Mesendoderm (in vitro differentiated cells): ENCODE measurements around the gene PISD.
A peak's percentile ranks its signal among the peaks of the same experiment; 100 is the strongest.
"Not testable (repeated sequence)": the region's sequence is repeated elsewhere in the genome, so short reads cannot be mapped to it uniquely, and the experiment has no call there.

Source experiments
- DNase-seq: peaks from one replicate; pipeline ENCODE4 v3.0.0; 2013
- H2AK5ac ChIP-seq: 2 replicates; pipeline ENCODE4 v1.6.1; 2013; ENCODE audit warnings: low read length, inconsistent platforms
- H2BK120ac ChIP-seq: 2 replicates; pipeline ENCODE4 v1.6.1; 2013; ENCODE audit warnings: low read depth, mild to moderate bottlenecking, low read length, moderate library complexity, mixed read lengths
- H2BK15ac ChIP-seq: replicated peaks from 2 replicates; pipeline ENCODE4 v1.6.1; 2013; ENCODE audit warnings: low read depth, mild to moderate bottlenecking, moderate library complexity
- H2BK5ac ChIP-seq: 2 replicates; pipeline ENCODE4 v1.6.1; 2013; ENCODE audit warnings: low read length, inconsistent platforms
- H3K18ac ChIP-seq: 2 replicates; pipeline ENCODE4 v1.6.1; 2013; ENCODE audit warnings: mild to moderate bottlenecking, low read length, mixed read lengths
- H3K23ac ChIP-seq: one replicate; pipeline ENCODE4 v1.6.1; 2013; ENCODE audit warnings: low read length
- H3K27ac ChIP-seq: 2 replicates; pipeline ENCODE4 v1.5.1; 2013; ENCODE audit warnings: low read depth, mild to moderate bottlenecking, inconsistent platforms, low read length, moderate library complexity
- H3K27me3 ChIP-seq: 2 replicates; pipeline ENCODE4 v1.6.1; 2013; ENCODE audit warnings: low read length, control low read depth, mild to moderate bottlenecking, inconsistent platforms; ENCODE audit not compliant: insufficient read depth, poor library complexity
- H3K36me3 ChIP-seq: 2 replicates; pipeline ENCODE4 v1.6.1; 2013; ENCODE audit warnings: low read length, inconsistent platforms; ENCODE audit not compliant: control insufficient read depth, insufficient read depth
- H3K4ac ChIP-seq: one replicate; pipeline ENCODE4 v1.6.1; 2013; ENCODE audit warnings: low read depth, mild to moderate bottlenecking, low read length, moderate library complexity
- H3K4me1 ChIP-seq: 2 replicates; pipeline ENCODE4 v1.6.1; 2013; ENCODE audit warnings: low read depth, low read length, inconsistent platforms; ENCODE audit not compliant: control insufficient read depth
- H3K4me2 ChIP-seq: 2 replicates; pipeline ENCODE4 v1.6.1; 2013; ENCODE audit warnings: low read length
- H3K4me3 ChIP-seq: 2 replicates; pipeline ENCODE4 v1.5.1; 2013; ENCODE audit warnings: mild to moderate bottlenecking, low read length
- H3K56ac ChIP-seq: one replicate; pipeline ENCODE4 v1.6.1; 2013; ENCODE audit warnings: low read length
- H3K79me1 ChIP-seq: 2 replicates; pipeline ENCODE4 v1.6.1; 2013; ENCODE audit warnings: low read length, inconsistent platforms
- H3K79me2 ChIP-seq: 2 replicates; pipeline ENCODE4 v1.6.1; 2013; ENCODE audit warnings: mild to moderate bottlenecking, low read length; ENCODE audit not compliant: control insufficient read depth, insufficient read depth
- H3K9ac ChIP-seq: 2 replicates; pipeline ENCODE4 v1.6.1; 2013; ENCODE audit warnings: low read length, inconsistent platforms
- H4K5ac ChIP-seq: one replicate; pipeline ENCODE4 v1.6.1; 2013; ENCODE audit warnings: low read length
- H4K8ac ChIP-seq: one replicate; pipeline ENCODE4 v1.6.1; 2013; ENCODE audit warnings: low read depth, mild to moderate bottlenecking, control low read depth, low read length, moderate library complexity
- WGBS: extraction: QIAGEN DNeasy Blood & Tissue Kit; methylation state at CpG from one replicate; pipeline ENCODE4 v1.1.7; 2013; ENCODE audit warnings: low lambda C conversion rate, missing lambda C conversion rate; ENCODE audit not compliant: insufficient coverage; ENCODE audit errors: extremely low coverage; 5-methylcytosine and 5-hydroxymethylcytosine counted together

PISD gene

GRCh38 chr22:31602259-31602952, 59.6 kb downstream of the PISD start:
- Histone ChIP-seq H3K23ac (no peak overlapping the region), H4K5ac (no peak overlapping the region), H3K27me3 (no peaks in the 10 kb centered on the region), H3K36me3 (no peaks in the 10 kb centered on the region), H3K4me1 (no peaks in the 10 kb centered on the region), H3K4ac (no peak overlapping the region), H4K8ac (no peak overlapping the region), H3K79me1 (no peaks in the 10 kb centered on the region), H3K9ac (no peak overlapping the region), H3K4me2 (no peak overlapping the region), H3K79me2 (no peaks in the 10 kb centered on the region), H2BK120ac (no peak overlapping the region), H3K18ac (no peak overlapping the region), H2AK5ac (no peak overlapping the region), H2BK15ac (no peak overlapping the region), H2BK5ac (no peak overlapping the region), H3K27ac (no peak overlapping the region), H3K4me3 (no peak overlapping the region), H3K56ac (no peak overlapping the region)
- DNase-seq = peak; percentile 60
- WGBS = no CpG with 5 or more reads among the region's 11 CpGs

- no peak overlapping the region for H2BK120ac ChIP-seq
Measured at GRCh38 chr22:31595271-31595670, 66.7 kb downstream of the PISD start.

GRCh38 chr22:31590161-31590560, 71.9 kb downstream of the PISD start:
- H2BK15ac ChIP-seq, H3K56ac ChIP-seq, H3K18ac ChIP-seq, H3K27me3 ChIP-seq, H3K27ac ChIP-seq, H3K23ac ChIP-seq, H4K8ac ChIP-seq, H3K79me1 ChIP-seq, H3K4me1 ChIP-seq, H3K4ac ChIP-seq, H4K5ac ChIP-seq, DNase-seq, H2BK5ac ChIP-seq, H3K9ac ChIP-seq, H3K4me2 ChIP-seq, H3K79me2 ChIP-seq, H2BK120ac ChIP-seq, H3K36me3 ChIP-seq, H3K4me3 ChIP-seq, H2AK5ac ChIP-seq: not testable (repeated sequence)
- no CpG with 5 or more reads among the region's 2 CpGs for WGBS

More at GRCh38 chr22:31595271-31595670, 66.7 kb downstream of the PISD start:
- H3K79me1 ChIP-seq = no peaks in the 10 kb centered on the region
- H3K27ac ChIP-seq = no peak overlapping the region
- H2BK15ac ChIP-seq = no peak overlapping the region
- H2AK5ac ChIP-seq = no peak overlapping the region
- no CpG with 5 or more reads among the region's 2 CpGs for WGBS
- H3K9ac ChIP-seq = no peak overlapping the region
- H2BK5ac ChIP-seq = no peak overlapping the region
- no peaks in the 10 kb centered on the region for H3K79me2 ChIP-seq
- H3K56ac ChIP-seq = no peak overlapping the region
- H3K23ac ChIP-seq = no peak overlapping the region
- H3K4me3 ChIP-seq = no peak overlapping the region
- no peak overlapping the region for H4K8ac ChIP-seq
- H3K4me2 ChIP-seq = no peak overlapping the region
- no peaks in the 10 kb centered on the region for H3K27me3 ChIP-seq
- H3K36me3 ChIP-seq = no peaks in the 10 kb centered on the region
- H4K5ac ChIP-seq = no peak overlapping the region
- no peaks in the 10 kb centered on the region for H3K4me1 ChIP-seq
- DNase-seq = no peak
- H3K4ac ChIP-seq = no peak overlapping the region
- H3K18ac ChIP-seq = no peak overlapping the region

- H3K18ac ChIP-seq = no peak overlapping the region
- no peak overlapping the region for H4K8ac ChIP-seq
- H3K79me1 ChIP-seq = no peaks in the 10 kb centered on the region
- H3K27me3 ChIP-seq = no peaks in the 10 kb centered on the region
- H3K4me2 ChIP-seq = no peak overlapping the region
- no peak overlapping the region for H3K4ac ChIP-seq
- H2AK5ac ChIP-seq = no peak overlapping the region
- no peaks in the 10 kb centered on the region for H3K36me3 ChIP-seq
- no peak overlapping the region for H3K4me3 ChIP-seq
- H2BK5ac ChIP-seq = no peak overlapping the region
- H2BK15ac ChIP-seq = no peak overlapping the region
- no peak overlapping the region for H3K27ac ChIP-seq
- DNase-seq = no peak
- WGBS = no CpG with 5 or more reads among the region's 6 CpGs
- no peak overlapping the region for H3K9ac ChIP-seq
- no peak overlapping the region for H2BK120ac ChIP-seq
- H4K5ac ChIP-seq = no peak overlapping the region
- H3K79me2 ChIP-seq = no peaks in the 10 kb centered on the region
- no peak overlapping the region for H3K56ac ChIP-seq
- H3K23ac ChIP-seq = no peak overlapping the region
- no peaks in the 10 kb centered on the region for H3K4me1 ChIP-seq
Measured at GRCh38 chr22:31588970-31589675, 72.9 kb downstream of the PISD start.

GRCh38 chr22:31586137-31586920, 75.7 kb downstream of the PISD start:
- Histone ChIP-seq H2BK120ac (no peak overlapping the region), H3K4me3 (no peak overlapping the region), H3K79me1 (no peaks in the 10 kb centered on the region), H3K9ac (no peak overlapping the region), H4K8ac (no peak overlapping the region), H2BK5ac (no peak overlapping the region), H3K4me1 (no peaks in the 10 kb centered on the region), H3K79me2 (no peaks in the 10 kb centered on the region), H3K27ac (no peak overlapping the region), H3K27me3 (no peaks in the 10 kb centered on the region), H2BK15ac (no peak overlapping the region), H4K5ac (no peak overlapping the region), H3K36me3 (no peaks in the 10 kb centered on the region), H3K18ac (no peak overlapping the region), H3K56ac (no peak overlapping the region), H2AK5ac (no peak overlapping the region), H3K4ac (no peak overlapping the region), H3K4me2 (no peak overlapping the region), H3K23ac (no peak overlapping the region)
- WGBS = no CpG with 5 or more reads among the region's 7 CpGs
- no peak for DNase-seq
